Astrocyte of the cerebellum (primary cell): Measurements from ENCODE around the gene ANKS6.
A peak's percentile ranks its signal among the peaks of the same experiment; 100 is the strongest.

Experiments used
- DNase-seq: peaks from one replicate; pipeline ENCODE4 v3.0.0-alpha.2; 2011; ENCODE audit warnings: low read depth
- H3K4me3 ChIP-seq: 2 replicates; pipeline ENCODE4 v1.5.1; 2011; ENCODE audit warnings: mild to moderate bottlenecking, low read depth, low read length, moderate library complexity
- CTCF ChIP-seq: IDR thresholded peaks from 2 replicates; pipeline ENCODE4 v1.5.1; 2012; ENCODE audit warnings: low read length, low read depth, moderate library complexity, mild to moderate bottlenecking; ENCODE audit errors: missing control alignments
- in situ Hi-C: cut with HindIII; loops from 2 replicates; pipeline ENCODE4 v1.10.0; 2017; ENCODE audit warnings: low sequenced_read_pairs

ANKS6 gene

GRCh38 chr9:98795295-98795955 is 930 bp downstream of the ANKS6 start:
- no peak for DNase-seq
- in situ Hi-C loops, result no loop called here
- TF ChIP-seq CTCF, result no peak
- H3K4me3 ChIP-seq, result peak overlapping the region; percentile 54

GRCh38 chr9:98794802-98795201 is 1.6 kb downstream of the ANKS6 start:
- no peak overlapping the region for H3K4me3 ChIP-seq
- in situ Hi-C loops, result no loop called here
- DNase-seq, result no peak
- TF ChIP-seq CTCF, result no peak

GRCh38 chr9:98793031-98793430 is 3.3 kb downstream of the ANKS6 start:
- in situ Hi-C loops, result no loop called here
- no peak overlapping the region for H3K4me3 ChIP-seq
- no peak for TF ChIP-seq CTCF
- DNase-seq, result no peak

GRCh38 chr9:98791608-98792490 is 4.5 kb downstream of the ANKS6 start:
- no peak overlapping the region for H3K4me3 ChIP-seq
- no peak for TF ChIP-seq CTCF
- no peak for DNase-seq
- in situ Hi-C loops, result no loop called here

GRCh38 chr9:98790842-98791607 is 5.3 kb downstream of the ANKS6 start:
- in situ Hi-C loops, result no loop called here
- DNase-seq, result peak; percentile 91
- TF ChIP-seq CTCF, result peak; percentile 96
- H3K4me3 ChIP-seq, result no peak overlapping the region

GRCh38 chr9:98790134-98790841 is 6.1 kb downstream of the ANKS6 start:
- no peak for TF ChIP-seq CTCF
- no peak for DNase-seq
- in situ Hi-C loops, result no loop called here
- no peak overlapping the region for H3K4me3 ChIP-seq
